Skeletal muscle tissue (tissue), 5 donors: ENCODE measurements around the gene AICDA. TPM values are rescaled to one million over a fixed set of nuclear protein-coding genes. Genes with fewer than 3 reads are reported as not detected.

Source experiments
- H3K27ac ChIP-seq: one replicate; pipeline ENCODE4 v1.7.0; 2013; ENCODE audit warnings: mild to moderate bottlenecking, low read depth, low read length, inconsistent platforms
- H3K27me3 ChIP-seq, 3 donors: one replicate each; pipeline ENCODE4 v1.7.0; 2013; ENCODE audit warnings: low read length in 3 of 3; ENCODE audit not compliant: control insufficient read depth in 3 of 3, insufficient read depth in 3 of 3
- H3K36me3 ChIP-seq, 3 donors: one replicate each; pipeline ENCODE4 v1.7.0; 2013; ENCODE audit warnings: low read length in 3 of 3; ENCODE audit not compliant: control insufficient read depth in 3 of 3, insufficient read depth in 3 of 3
- H3K4me1 ChIP-seq, 3 donors: one replicate each; pipeline ENCODE4 v1.7.0; 2013; ENCODE audit warnings: low read length in 3 of 3, mild to moderate bottlenecking in 3 of 3; ENCODE audit not compliant: control insufficient read depth in 3 of 3, insufficient read depth in 3 of 3
- H3K4me3 ChIP-seq, 3 donors: one replicate each; pipeline ENCODE4 v1.7.0; 2013; ENCODE audit warnings: low read length in 3 of 3
- H3K9ac ChIP-seq, 3 donors: one replicate each; pipeline ENCODE4 v1.7.0; 2013; ENCODE audit warnings: low read length in 3 of 3, mild to moderate bottlenecking in 3 of 3, moderate library complexity in 2 of 3, low read depth in 1 of 3
- H3K9me3 ChIP-seq, 3 donors: one replicate each; pipeline ENCODE4 v1.7.0; 2013; ENCODE audit warnings: low read length in 3 of 3; ENCODE audit not compliant: control insufficient read depth in 3 of 3
- small RNA-seq: library from RNA; depleted of rRNA; stranded (forward); fragments of <200 nt; gene quantifications from one replicate; pipeline ENCODE3, GENCODE V24; 2014
- total RNA-seq: library from RNA; depleted of rRNA; stranded (reverse); fragments of >200 nt; gene quantifications from one replicate; pipeline ENCODE4 v1.2.3, GENCODE V29; 2014
- donor health status: Osteomylitis.

The AICDA gene
- total RNA-seq, 1 donor from 2014 or later = not detected

DNA sequence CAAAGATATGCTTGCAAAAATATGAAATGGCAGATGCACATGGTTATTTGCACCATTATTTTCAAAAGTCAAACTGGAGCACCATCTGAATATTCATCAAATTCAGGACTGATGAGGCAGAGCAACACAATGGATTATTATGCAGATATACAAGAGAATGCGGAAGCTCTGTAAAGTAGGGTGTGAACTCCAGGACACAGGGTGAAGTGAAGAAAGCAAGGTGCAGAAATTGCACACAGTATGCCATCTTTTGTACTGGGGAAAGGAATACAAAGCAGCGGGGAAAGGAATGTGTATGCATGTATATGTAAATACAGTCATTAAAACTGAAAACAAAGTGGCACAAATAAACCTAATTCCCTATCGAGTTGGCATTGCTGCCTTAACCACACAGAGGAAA is 49.3 kb downstream of the AICDA start:
- H3K9ac ChIP-seq = no peak overlapping the region

DNA sequence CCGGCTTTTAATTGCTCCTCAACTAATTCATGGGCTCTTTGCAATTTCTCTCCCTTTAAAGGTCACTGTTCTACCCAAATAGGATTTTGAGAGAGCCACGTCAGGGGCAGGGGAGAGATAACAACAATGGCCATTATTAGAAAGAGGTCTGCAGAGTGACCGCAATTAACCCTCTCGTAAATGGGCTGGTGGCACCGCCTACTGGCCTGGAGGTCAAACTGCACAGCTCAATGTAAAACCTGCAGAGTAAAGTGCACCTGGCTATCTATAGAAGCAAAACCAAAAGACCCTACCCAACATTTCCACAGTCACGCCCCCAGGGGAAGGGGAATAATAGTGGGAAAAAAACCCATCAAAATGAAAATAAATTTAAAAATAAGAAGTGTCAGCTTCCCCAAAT is 50.3 kb downstream of the AICDA start:
- Histone ChIP-seq H3K27me3 (peaks cover 0 to 5% (median 0%) of the 10 kb centered on the region in 3 donors), H3K27ac (no peak overlapping the region), H3K9ac (no peak overlapping the region), H3K4me3 (no peak overlapping the region), H3K36me3 (no peaks in the 10 kb centered on the region), H3K9me3 (peaks cover 0 to 4% (median 0%) of the 10 kb centered on the region in 3 donors), H3K4me1 (no peaks in the 10 kb centered on the region)

More for the DNA sequence above, 49.3 kb downstream of the AICDA start:
- Histone ChIP-seq H3K4me1 (no peaks in the 10 kb centered on the region), H3K27me3 (peaks cover 0 to 5% (median 0%) of the 10 kb centered on the region in 3 donors), H3K9me3 (peaks cover 0 to 4% (median 0%) of the 10 kb centered on the region in 3 donors), H3K27ac (no peak overlapping the region), H3K36me3 (no peaks in the 10 kb centered on the region), H3K4me3 (no peak overlapping the region)

DNA sequence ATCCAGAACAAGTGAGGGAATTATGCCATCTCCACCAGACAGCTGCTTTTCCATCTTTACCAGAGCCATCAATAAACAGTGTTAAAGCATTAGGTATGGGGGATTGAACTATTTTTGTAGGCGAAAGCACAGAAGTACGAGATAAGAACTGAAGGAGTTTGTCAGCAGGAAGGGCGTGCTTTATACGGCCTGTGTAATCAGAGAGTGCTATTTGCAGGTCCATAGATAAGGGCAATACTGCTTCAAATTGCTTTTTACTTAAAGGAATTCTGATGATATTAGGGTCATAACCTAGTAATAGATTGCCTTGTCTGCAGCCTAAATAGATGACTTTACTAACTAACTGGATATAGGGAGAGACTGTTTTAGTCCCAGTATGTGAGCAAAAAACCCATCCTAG is 51.6 kb downstream of the AICDA start:
- Histone ChIP-seq H3K27ac (no peak overlapping the region), H3K9me3 (peaks cover 0 to 4% (median 0%) of the 10 kb centered on the region in 3 donors), H3K27me3 (peaks cover 0 to 5% (median 0%) of the 10 kb centered on the region in 3 donors), H3K36me3 (no peaks in the 10 kb centered on the region), H3K4me1 (no peaks in the 10 kb centered on the region), H3K4me3 (no peak overlapping the region), H3K9ac (no peak overlapping the region)

DNA sequence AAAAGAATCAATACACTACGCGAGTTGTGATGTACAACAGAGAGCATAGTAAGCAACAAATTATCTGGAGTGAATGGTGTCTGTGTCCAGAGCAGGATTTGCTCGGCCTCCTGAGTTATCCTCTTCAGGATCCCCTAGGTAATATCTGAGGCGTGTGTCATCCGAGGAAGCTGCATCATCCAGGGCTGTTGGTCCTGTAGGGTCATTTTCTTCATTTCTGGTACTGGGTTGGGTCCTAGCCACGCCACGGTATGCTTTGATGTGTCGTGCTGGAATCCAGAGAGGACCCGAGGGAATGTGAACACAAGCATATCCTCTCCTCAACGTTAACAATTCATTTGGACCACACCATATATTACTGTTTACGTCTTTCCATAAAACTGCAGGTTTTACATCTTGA is 53.0 kb downstream of the AICDA start:
- no peaks in the 10 kb centered on the region for H3K4me1 ChIP-seq

DNA sequence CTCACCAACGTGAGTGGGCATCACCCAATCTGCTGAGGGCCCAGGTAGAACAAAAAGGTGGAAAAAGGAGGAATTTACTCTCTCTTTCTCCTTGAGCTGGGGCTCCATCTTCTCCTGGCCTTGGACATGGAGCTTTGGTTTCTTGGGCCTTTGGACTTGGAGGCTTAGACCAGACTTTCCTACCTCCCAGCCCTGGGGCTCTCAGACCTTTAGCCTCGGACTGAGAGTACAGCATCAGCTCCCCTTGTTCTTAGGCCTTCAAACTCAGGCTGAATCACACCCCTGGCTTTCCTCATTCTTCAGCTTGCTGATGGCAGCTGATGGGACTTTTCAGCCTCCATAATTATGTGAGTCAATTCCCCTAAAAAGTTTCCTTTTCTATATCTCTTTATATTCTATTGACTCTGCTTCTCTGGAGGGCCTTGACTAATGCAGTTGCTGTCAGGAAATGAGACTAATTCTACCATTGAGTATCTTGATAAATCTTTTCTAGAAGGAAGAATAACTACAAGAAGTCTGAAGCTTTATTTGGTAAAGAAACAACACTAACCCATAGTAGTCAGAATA is 56.0 kb downstream of the AICDA start:
- Histone ChIP-seq H3K36me3 (no peaks in the 10 kb centered on the region), H3K9me3 (no peaks in the 10 kb centered on the region), H3K4me3 (no peak overlapping the region), H3K4me1 (no peaks in the 10 kb centered on the region), H3K27ac (no peak overlapping the region), H3K27me3 (peaks cover 0 to 3% (median 0%) of the 10 kb centered on the region in 3 donors), H3K9ac (no peak overlapping the region)

More for the DNA sequence above, 53.0 kb downstream of the AICDA start:
- peaks cover 0 to 3% (median 0%) of the 10 kb centered on the region in 3 donors for H3K27me3 ChIP-seq
- H3K9me3 ChIP-seq = peaks cover 0 to 4% (median 0%) of the 10 kb centered on the region in 3 donors
- H3K27ac ChIP-seq = no peak overlapping the region
- no peak overlapping the region for H3K9ac ChIP-seq
- H3K36me3 ChIP-seq = no peaks in the 10 kb centered on the region
- H3K4me3 ChIP-seq = no peak overlapping the region

DNA sequence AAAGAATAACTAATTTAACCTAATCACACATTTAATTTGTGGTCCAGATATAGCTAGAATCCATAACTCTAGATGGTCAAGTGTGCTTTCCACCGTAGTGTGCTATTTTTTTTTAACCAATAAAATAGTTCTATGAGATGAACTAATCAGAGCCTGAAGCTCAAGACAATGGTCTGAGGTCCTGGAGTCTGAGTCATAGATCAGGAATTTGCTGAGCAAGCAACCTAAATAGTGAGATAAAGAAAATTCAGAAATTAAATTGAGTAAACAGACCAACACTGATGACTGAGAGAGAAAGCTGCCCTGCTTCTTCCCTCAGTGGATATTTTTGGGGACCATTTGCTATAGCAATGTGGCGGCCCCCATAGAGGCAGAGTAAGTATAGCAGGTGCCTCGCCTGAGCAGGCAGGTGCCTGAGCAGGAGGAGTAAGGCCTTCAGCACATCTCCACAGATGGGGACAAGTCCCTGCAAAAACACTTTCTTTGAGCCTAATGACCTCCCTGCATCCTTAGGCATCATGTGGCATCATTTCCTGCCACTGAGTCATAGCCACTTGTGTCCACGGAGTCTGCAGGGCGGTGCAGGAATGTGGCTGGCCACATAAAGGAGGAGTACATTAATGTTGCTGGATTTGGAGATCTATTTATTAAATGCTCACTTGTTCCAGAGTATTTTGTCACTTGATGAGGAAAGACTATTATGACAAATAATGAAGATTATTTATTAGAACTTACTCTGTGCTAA is 58.0 kb downstream of the AICDA start:
- Histone ChIP-seq H3K27me3 (no peaks in the 10 kb centered on the region), H3K27ac (no peak overlapping the region)

DNA sequence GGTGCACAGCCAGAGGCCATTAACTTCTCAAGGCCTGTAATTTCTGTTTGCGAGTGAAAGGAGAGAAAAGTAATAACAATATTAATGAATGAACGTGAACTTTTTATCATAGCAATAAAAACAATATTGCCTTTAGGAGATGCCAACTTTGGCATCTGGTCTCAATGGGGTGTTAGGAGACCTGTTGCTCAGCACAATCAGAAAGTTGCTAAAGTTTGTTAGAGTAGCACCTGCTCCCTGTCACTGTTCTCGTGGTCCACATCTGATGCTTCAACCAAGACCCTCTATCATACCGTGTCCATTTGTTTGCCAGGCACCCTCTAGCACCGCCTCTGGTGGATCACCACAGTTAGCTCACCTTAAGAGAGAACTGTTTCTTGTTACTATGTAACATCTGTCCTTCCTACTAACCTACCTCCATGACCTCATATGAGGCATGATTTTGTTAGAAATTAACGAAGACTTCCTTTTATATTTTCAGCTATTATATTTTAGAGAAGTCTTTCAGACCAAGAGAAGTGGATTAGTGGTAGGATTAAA is 59.5 kb downstream of the AICDA start:
- H3K36me3 ChIP-seq = no peaks in the 10 kb centered on the region
- H3K27ac ChIP-seq = no peak overlapping the region
- no peaks in the 10 kb centered on the region for H3K27me3 ChIP-seq
- no peak overlapping the region for H3K4me3 ChIP-seq
- H3K9ac ChIP-seq = no peak overlapping the region
- no peaks in the 10 kb centered on the region for H3K9me3 ChIP-seq
- H3K4me1 ChIP-seq = no peaks in the 10 kb centered on the region

More for the DNA sequence above, 58.0 kb downstream of the AICDA start:
- Histone ChIP-seq H3K9ac (no peak overlapping the region), H3K4me1 (no peaks in the 10 kb centered on the region), H3K36me3 (no peaks in the 10 kb centered on the region), H3K4me3 (no peak overlapping the region), H3K9me3 (no peaks in the 10 kb centered on the region)

Small RNA genes lying within 50 kb of the gene (small RNA-seq; reads per million reads assigned to genes)
- gene RF00019 = not detected
- gene RF00564 = not detected

Other genes with a start within 250 kb of the AICDA start
- under 0.01 TPM for gene CLEC6A, start 156.9 kb downstream of the AICDA start, total RNA-seq
- under 0.01 TPM for gene CLEC4D, start 99.4 kb downstream of the AICDA start, total RNA-seq
- not detected for gene CLEC4E, start 72.0 kb downstream of the AICDA start, total RNA-seq
- 246 TPM for gene MFAP5, start 50.0 kb upstream of the AICDA start, total RNA-seq
- gene RIMKLB, start 85.1 kb upstream of the AICDA start, total RNA-seq = 40.7 TPM
- not detected for gene A2ML1, start 209.8 kb upstream of the AICDA start, total RNA-seq